A549 treated with Hydrocortisone at 1 μM for 4 hours (cell line): ENCODE data around the gene ANKRD40CL. TPM values are rescaled to one million over a fixed set of nuclear protein-coding genes. Genes with fewer than 3 reads are reported as not detected.

ENCODE experiments used
- total RNA-seq: library from RNA; stranded (reverse); fragments of 200-300 nt; extraction: Qiagen RNA extraction; gene quantifications from 5 replicates; pipeline ENCODE4 v1.2.3, GENCODE V29; 2022

The ANKRD40CL gene, protein sequence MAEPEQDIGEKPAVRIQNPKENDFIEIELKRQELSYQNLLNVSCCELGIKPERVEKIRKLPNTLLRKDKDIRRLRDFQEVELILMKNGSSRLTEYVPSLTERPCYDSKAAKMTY
- total RNA-seq = not detected in 5 replicates

DNA sequence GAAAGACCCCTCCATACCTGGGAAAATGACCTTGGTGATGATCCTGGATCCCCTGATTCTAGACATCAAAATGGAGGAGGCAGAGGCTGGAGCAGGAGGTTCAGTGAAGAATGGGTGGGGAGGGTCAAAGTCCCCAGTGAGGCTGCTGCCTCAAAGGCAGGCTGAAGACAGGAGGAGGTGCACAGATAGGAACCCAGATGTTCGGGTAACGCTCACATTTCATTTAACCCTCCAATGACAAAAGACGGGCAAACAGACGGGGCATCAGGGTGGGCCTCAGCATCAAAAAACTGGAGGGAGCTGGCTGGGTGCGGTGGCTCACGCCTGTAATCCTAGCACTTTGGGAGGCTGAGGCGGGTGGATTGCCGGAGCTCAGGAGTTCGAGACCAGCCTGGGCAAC lies at the start of gene ANKRD40CL:
Gene ANKRD40CL, minus strand, starts transcription at position 73 of the 400 bp plus-strand sequence. CDS start 605 bp downstream, outside the sequence.

DNA sequence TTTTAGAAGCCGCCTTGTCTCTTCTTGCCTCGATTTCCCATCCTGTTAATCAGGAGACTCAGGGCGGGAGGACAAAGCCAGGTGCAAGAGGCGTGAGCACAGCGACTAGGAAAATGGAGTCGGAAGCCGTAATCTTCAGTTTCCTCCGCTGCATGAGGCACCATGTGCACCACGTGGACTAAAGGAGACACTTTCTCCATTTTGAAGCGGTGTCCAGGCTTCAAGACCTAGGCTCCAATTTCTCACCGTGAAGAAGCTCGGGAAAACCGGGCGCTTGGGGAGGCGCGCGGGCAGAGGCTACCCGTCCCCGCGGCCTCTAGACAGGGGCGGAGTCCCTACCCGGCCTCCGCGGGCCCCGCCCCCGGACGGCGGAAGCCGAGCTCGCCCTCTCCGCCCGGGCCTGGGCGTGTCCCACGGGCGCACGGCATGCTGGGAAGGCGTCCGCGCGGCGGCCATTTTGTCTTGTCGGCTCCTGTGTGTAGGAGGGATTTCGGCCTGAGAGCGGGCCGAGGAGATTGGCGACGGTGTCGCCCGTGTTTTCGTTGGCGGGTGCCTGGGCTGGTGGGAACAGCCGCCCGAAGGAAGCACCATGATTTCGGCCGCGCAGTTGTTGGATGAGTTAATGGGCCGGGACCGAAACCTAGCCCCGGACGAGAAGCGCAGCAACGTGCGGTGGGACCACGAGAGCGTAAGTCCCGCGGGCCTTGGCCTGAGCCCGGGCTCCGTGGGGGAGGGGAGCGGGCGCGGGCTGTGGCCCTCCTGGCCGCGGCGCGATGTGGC lies 48.0 kb downstream of the ANKRD40CL start, which contains the start of gene LUC7L3:
Gene LUC7L3, plus strand, starts transcription at position 460 of the 780 bp plus-strand sequence. Its CDS starts 130 bp downstream, at position 590.

Other genes with a start within 250 kb of the ANKRD40CL start
- 0.14 to 0.33 TPM (median 0.22 TPM) in 5 replicates for gene EPN3, start 234.8 kb downstream of the ANKRD40CL start, total RNA-seq
- gene SPATA20, start 220.3 kb downstream of the ANKRD40CL start, total RNA-seq = 72.8 to 84.0 TPM (median 79.6 TPM) in 5 replicates
- 3.4 to 4.1 TPM (median 3.8 TPM) in 5 replicates for gene CACNA1G, start 206.8 kb downstream of the ANKRD40CL start, total RNA-seq
- 112 to 143 TPM (median 131 TPM) in 5 replicates for gene ABCC3, start 132.6 kb downstream of the ANKRD40CL start, total RNA-seq
- gene ANKRD40, start 59.6 kb downstream of the ANKRD40CL start, total RNA-seq = 45.7 to 54.7 TPM (median 48.8 TPM) in 5 replicates
- 64.3 to 104 TPM (median 89.3 TPM) in 5 replicates for gene LUC7L3, start 47.9 kb downstream of the ANKRD40CL start, total RNA-seq
- gene WFIKKN2, start 68.1 kb upstream of the ANKRD40CL start, total RNA-seq = 0.05 TPM in 1 of 5 replicates, not detected in the others
- gene TOB1, start 98.8 kb upstream of the ANKRD40CL start, total RNA-seq = 79.1 to 94.5 TPM (median 82.9 TPM) in 5 replicates